GM12874 (cell line): ENCODE measurements around the gene MBIP.

Experiments used
- CTCF ChIP-seq: IDR thresholded peaks from 2 replicates; pipeline ENCODE4 v1.5.1; 2011; ENCODE audit warnings: low read depth, mild to moderate bottlenecking, control low read depth, low read length, moderate library complexity; ENCODE audit not compliant: insufficient read depth

The MBIP gene

GRCh38 chr14:36260970-36261640 is 59.3 kb downstream of the MBIP start:
- no peak for TF ChIP-seq CTCF

- TF ChIP-seq CTCF: no peak
Measured at GRCh38 chr14:36258241-36258640, 62.2 kb downstream of the MBIP start.

- TF ChIP-seq CTCF: no peak
Measured at GRCh38 chr14:36256126-36256801, 64.2 kb downstream of the MBIP start.

- no peak for TF ChIP-seq CTCF
Measured at GRCh38 chr14:36254020-36254624, 66.3 kb downstream of the MBIP start.
